HG03565 (cell line): ENCODE measurements around the gene STUB1.

Experiments
- ATAC-seq: cut with Tn5 transposase; IDR thresholded peaks from one replicate; pipeline ENCODE4 v1.9.1; 2021; ENCODE audit warnings: mild to moderate bottlenecking, moderate library complexity; ENCODE audit not compliant: unreplicated experiment

STUB1 gene

DNA sequence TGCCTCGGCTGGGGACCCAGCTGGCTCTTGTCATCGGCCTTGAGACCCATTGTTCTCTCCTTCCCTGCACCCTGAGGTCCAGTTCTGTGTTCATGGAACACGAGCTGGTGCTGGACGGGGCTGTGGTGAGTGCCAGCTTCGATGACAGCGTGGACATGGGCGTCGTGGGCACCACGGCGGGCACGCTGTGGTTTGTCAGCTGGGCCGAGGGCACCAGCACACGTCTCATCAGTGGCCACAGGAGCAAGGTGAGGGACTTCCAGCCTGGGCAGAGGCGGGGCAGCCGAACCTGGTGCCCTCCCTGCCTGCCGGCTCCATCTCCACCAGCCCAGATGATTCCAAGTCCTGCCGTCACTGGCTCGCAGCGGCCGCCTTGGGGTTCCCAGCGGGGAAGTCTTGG is 17.6 kb upstream of the STUB1 start:
- no peak for ATAC-seq

GRCh38 chr16:666572-666971 is 13.6 kb upstream of the STUB1 start:
- no peak for ATAC-seq

GRCh38 chr16:667113-667779 is 13.0 kb upstream of the STUB1 start:
- no peak for ATAC-seq

GRCh38 chr16:667780-668518 is 12.3 kb upstream of the STUB1 start, which contains the start of gene RHOT2:
Gene RHOT2, plus strand, starts transcription at chr16:668132. Its CDS starts 68 bp downstream, at chr16:668200.
- peak; percentile 76 for ATAC-seq

DNA sequence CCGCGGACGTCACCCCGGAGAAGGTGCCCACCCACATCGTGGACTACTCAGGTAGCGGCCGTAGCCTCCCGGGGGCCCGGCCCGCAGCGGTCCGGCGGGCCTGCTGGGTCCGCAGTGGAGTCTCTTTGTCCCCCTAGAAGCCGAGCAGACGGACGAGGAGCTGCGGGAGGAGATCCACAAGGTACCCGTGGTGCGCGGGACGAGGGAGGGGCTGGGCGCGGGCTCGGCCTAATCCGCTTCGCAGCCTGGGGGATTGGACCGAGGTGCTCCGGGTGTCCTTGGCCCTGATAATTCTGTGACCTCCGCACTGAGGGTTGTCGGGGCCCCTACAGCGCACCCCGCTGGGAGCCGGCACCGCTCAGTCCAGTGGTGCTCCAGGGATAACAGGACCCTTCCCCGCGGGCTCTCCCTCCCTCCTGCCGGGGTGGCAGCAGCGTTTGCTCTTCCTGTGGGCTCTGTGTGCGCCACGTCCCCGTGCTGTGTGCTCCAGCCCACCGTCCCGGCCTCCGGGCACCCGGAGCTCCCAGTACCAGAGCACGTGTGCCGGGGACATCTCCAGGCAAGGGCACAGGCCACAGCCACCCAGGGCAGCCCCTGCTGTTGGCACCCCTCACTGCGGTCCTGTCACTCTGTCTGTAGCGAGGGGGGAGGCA is 11.6 kb upstream of the STUB1 start:
- ATAC-seq, result peak; percentile 12

- ATAC-seq, result no peak
Observed at GRCh38 chr16:669666-670065, 10.5 kb upstream of the STUB1 start.

DNA sequence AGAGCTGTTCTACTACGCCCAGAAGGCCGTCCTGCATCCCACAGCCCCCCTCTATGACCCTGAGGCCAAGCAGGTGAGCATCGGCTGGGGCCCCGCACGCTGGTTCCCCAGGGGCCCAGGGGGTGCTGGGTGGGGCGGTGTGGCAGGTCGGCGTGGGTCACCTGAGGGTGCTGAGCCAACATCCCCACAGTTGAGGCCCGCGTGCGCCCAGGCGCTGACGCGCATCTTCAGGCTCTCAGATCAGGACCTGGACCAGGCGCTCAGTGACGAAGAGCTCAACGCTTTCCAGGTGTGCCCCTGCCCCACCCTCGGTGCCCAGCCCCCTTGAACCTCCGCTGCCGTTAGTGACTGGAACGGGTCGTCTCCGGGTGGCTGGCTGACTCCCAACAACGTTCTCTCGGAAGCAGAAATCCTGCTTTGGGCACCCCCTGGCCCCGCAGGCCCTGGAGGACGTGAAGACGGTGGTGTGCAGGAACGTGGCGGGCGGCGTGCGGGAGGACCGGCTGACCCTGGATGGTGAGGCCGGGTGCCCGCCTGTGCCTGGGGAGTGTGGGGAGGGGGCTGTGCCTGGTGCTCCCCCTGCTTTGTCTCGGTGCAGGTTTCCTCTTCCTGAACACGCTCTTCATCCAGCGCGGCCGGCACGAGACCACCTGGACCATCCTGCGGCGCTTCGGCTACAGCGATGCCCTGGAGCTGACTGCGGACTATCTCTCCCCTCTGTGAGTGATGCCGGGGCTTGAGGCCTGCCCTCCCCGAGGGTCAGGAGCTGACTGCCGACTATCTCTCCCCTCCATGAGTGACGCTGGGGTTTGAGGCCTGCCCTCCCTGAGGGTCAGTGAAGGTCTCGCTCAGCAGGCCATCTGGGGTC is 9.5 kb upstream of the STUB1 start:
- no peak for ATAC-seq

DNA sequence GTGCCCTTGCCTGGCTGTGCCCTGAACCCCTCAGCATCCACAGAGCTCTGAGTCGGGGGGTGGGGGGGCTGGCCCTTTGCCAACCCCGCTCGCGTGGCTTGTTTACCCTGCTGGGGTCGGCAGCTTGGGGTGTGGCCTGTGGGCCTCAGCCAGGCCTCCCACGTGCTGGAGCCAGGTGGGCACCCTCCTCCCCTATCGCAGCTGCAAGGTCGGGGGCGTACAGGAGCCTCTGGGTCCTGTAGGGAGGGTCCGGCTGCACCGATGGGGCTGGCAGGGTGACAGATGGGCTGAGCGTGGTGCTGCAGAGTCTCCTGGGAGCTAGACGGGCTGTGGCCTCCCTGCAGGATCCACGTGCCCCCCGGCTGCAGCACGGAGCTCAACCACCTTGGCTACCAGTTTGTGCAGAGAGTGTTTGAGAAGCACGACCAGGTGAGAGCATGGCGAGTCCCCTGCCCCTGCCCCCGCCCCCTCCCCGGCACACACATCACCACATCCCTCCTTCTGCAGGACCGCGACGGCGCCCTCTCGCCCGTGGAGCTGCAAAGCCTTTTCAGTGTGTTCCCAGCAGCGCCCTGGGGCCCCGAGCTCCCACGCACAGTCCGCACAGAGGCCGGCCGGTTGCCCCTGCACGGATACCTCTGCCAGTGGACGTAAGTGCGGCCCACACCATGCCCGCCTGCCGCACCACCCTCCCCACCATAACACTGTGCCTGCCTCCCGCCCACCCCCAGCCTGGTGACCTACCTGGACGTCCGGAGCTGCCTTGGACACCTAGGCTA is 8.7 kb upstream of the STUB1 start:
- ATAC-seq, result no peak

DNA sequence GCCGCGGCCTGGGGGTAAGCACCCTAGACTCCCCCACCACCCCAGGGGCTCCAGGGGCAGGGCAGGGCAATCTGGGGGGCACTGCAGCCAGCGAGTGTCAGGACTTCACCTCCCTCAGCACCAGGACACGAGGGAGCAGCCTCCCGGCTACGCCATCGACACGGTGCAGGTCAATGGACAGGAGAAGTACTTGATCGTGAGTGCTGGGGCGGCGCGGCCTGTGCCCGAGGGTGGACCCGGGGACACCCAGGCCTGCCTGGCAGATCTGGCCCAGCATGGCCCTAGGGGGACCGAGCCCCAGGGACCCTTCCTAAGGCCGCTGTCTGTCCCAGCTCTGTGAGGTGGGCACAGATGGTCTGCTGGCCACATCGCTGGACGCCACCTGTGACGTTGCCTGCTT is 7.8 kb upstream of the STUB1 start:
- no peak for ATAC-seq

GRCh38 chr16:672851-673250 is 7.4 kb upstream of the STUB1 start:
- ATAC-seq, result no peak

GRCh38 chr16:673399-673991 is 6.7 kb upstream of the STUB1 start:
- no peak for ATAC-seq

DNA sequence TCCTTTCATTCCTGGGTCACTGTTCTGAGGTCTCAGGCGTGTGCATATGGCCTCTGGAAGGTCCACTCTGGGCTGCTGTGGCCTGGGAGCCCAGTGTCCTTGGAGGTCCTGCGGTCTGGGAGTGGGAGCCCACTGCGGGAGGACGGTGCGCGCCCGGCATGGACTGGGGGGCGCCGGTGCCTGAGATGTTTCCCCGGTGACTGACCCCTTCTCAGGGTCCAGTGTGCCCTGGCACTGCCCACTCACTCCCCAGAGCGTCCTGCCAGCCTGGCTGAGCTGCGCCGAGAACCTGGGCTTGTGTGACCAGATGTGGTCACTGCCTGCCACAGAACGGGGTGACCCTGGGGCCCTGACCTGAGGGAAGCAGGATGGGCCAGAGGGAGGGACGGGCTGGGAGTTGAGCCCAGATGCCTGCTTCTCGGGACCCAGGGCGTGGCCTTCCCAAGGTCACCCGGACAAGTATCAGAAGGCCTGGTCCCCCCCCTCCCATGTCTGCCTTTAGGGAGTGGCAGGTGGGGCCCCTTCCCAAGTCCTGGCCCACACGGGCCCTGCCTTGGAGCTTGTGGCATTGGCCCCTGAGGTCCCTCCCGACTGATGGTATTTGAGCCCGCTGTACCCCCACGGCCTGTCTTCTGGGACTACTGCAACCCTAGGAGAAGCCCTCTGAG is 5.9 kb upstream of the STUB1 start:
- ATAC-seq, result no peak

DNA sequence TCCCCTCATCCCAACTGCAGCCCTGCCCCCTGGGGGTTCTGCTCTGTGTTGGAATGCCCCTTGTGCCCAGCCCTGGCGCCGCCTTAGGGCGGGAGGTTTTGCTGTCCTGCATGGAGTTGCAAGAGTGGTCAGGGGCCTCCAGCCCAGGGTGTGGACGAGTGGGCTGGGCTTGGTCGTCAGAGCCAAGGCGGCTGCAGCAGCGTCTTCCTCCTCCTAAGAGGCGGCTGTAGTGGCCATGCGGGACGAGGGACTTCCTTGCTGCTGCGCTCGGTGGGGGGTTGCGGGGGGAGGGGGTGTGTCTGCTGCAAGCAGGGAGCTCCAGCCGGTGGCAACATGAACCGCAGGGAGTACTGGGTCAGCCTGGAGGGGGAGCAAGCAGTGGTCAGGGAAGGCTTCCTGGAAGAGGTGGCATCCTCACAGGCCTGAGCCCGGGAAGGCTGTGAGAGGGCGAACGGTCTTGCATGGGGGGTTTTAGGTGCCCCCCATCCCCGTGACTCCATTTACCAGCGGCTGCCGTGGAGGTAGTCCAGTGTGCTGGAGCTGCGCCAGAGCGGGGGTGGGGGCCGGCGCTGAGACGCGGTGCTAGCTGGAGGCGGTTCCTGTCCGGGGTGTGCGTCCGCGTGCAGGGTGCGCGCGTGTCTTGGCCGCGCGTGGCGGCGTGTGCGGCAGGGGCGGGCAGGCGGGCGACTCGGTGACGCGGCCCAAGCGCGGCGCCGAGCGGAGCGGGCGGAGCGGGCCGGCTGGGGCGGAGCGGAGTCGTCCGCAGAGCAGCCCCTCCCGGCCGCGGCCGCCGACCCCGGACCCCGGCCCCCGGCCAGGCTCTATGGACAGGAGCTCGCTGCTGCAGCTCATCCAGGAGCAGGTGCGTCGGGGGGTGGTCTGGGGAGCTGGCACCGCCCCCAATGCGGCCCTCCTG is 5.0 kb upstream of the STUB1 start, which contains the start of gene RHBDL1:
RHBDL1 (plus strand) TSS at position 704 of the 916 bp plus-strand sequence; CDS start at position 824, 120 bp downstream.
- no peak for ATAC-seq

- ATAC-seq, result no peak
Observed at GRCh38 chr16:675884-676564, 4.2 kb upstream of the STUB1 start.

DNA sequence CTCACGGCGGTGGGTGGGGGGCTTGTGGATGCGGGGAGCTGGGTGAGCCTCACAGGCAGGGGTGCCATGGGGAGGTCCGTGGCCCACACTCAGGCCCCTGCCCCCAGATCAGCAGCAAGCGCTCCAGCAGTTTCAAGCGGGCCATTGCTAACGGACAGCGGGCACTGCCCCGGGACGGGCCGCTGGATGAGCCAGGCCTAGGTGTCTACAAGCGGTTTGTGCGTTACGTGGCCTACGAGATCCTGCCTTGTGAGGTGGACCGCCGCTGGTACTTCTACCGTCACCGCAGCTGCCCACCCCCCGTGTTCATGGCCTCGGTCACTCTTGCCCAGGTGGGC is 3.7 kb upstream of the STUB1 start:
- ATAC-seq, result no peak

- no peak for ATAC-seq
Observed at GRCh38 chr16:676913-677312, 3.3 kb upstream of the STUB1 start.

- no peak for ATAC-seq
Observed at GRCh38 chr16:677316-678190, 2.7 kb upstream of the STUB1 start.
